GM19372 (cell line): ENCODE results near the gene CPEB1.

Source experiments
- ATAC-seq: cut with Tn5 transposase; IDR thresholded peaks from one replicate; pipeline ENCODE4 v1.9.1; 2021; ENCODE audit warnings: mild to moderate bottlenecking, low read depth, moderate library complexity; ENCODE audit not compliant: unreplicated experiment

CPEB1 gene

DNA sequence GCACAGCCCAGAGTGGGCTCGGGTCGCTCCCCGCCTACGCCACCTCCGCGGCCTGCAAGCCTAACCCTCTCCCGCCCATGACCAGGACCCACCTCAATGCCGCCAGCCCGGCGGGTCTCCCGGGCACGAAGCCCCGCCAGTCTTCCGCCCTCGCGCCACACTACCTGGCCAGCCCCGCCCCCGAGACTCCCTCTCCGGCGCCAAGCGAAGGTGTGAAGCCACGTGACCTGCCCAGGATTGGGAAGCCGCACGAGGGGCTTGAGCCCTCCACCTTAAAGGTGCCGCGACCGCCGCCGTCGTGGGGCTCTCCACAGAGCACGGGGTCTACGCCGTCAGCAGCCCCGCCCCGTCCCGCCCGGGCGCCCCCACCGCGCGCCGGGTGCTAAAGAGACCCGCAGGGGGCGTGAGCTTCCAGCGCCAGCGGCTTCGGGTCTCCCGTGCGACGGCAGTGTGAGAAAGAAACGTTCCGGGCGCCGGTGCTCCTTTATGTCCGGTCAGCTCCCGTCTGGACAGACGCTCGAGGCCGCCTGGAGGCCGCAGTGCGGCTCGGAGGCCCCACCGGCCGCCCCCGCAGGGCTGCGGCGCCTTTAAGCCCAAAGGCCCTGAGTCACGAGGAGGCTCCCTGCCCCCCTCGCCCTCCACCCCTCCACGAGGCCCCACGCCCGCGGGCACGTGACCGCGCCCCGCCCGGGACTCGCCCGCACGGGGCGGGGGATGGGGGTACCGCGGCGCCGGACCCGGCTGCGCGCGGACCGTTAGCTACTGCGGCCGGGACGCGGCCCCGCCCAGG is at the start of gene CPEB1:
Gene CPEB1 (minus strand): TSS at position 319 of the 790 bp plus-strand sequence. CDS start 18,904 bp downstream, outside the sequence.
- peak; percentile 53 for ATAC-seq

DNA sequence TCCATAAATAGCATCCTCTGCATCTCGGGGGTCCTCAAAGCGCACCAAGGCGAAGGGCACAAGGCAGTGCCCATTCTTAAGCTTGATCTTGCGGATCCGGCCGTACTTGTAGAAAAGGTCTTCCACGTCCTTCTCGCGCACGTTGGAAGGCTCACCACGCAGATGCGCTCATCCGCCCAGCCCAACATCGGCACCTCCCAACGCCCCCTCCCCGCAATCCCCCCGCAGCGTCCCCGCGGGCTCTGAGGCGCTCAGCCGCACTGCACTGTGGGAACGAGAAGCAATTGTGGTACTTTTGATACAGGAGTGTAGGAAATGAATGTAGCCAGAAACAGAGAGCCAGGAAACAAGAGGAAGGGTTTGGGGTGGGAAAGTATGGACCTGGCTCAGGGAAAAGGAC is 45.0 kb upstream of the CPEB1 start:
- ATAC-seq = no peak

DNA sequence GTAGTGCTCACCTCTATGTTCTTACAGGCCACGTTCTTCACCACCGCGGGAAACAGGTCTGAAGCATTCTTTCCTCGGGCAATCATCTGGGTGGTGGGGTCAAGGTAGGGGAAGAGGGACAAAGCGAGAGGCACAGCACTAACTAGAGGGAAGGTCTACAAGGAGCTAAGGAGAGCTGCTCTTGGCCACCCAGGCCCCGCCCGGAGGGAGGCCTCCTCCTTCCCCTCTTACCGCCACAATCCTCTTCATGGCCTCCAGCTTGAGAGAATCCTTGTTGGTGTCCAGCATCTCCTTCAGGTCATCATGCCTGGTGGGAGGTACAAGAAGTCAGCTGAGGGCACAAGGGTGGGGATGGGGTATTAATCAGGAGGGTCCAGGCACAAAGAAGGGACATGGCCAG is 42.0 kb upstream of the CPEB1 start:
- no peak for ATAC-seq

DNA sequence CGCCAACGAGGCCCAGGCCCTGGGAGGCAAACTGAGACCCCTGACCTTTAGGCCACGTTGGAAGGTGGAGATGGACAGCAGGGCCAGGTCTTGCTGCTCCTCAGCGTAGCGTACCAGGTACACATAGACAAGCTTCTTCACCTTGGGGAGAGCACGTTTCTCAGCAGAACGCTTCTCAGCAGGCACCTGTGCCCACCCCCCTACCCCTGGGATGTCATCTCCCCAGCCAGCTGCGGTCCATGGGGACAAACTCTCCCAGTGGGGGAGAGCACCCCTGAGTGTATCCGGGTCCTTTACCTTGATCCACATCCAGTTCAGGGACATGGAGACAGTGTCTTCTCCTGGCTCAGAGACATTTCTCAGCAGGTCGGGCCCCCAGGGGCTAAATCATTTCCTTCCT is 41.5 kb upstream of the CPEB1 start:
- no peak for ATAC-seq

DNA sequence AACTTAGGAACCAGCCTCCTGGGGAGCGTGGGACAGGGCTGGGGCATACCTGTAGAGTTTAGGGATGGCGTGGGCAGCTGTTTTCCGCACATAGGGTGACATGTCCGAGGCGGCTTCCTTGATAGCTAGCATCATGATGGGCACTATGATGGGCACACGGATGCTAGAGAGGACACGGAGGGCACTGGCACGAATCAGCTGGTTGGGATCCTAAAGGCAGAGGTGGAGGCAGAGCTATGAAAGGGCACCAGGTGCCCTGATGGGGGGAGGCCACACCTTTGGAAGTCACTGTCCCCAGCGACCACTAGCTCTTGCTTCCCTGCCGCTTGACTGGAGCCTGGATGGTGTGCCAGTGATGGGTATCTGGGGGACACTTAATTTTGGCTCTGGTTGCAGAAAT is 34.2 kb upstream of the CPEB1 start:
- no peak for ATAC-seq

DNA sequence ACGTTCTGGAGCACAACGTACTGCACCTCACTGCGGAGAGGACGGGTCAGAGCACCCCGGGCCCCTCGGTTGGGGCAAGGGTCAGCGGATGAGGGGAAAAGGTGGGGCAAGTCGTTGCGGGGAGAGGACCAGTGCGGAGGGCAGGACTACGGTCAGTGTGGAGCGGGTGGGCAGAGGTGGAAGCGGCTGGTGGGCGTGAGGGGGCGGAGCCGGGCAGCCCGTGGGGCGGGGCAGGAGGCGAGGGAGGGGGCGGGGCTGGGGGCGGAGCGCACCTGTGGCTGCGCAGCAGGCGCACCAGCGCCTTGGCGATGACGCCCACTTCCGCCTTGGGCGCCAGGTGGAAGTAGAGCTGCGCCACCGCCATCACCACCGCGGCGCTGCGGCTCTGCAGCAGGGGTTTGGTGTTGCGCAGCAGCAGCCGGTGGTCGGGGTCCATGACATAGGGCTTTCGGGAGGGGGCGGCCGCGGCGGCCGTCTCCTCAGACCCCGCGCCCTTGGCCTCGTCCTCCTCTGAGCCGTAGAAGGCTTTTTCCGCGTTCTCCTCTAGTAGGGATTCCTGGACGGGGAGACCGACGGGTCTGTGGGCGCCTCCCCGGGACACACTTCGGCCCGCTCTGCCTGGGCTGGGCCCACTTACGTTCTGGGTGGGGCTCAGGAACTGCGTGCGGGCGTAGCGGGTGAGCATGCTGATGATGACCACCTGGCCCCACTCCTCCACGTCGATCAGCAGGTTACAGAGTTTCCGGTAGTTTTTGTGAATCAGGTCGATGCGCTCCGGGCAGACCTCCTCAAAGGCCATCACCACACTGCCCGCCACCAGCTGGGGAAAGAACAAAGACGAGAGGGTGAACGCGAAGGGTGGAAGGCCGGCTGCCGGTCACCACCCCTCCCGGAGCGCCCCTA is 33.3 kb upstream of the CPEB1 start:
- ATAC-seq = peak; percentile 72

DNA sequence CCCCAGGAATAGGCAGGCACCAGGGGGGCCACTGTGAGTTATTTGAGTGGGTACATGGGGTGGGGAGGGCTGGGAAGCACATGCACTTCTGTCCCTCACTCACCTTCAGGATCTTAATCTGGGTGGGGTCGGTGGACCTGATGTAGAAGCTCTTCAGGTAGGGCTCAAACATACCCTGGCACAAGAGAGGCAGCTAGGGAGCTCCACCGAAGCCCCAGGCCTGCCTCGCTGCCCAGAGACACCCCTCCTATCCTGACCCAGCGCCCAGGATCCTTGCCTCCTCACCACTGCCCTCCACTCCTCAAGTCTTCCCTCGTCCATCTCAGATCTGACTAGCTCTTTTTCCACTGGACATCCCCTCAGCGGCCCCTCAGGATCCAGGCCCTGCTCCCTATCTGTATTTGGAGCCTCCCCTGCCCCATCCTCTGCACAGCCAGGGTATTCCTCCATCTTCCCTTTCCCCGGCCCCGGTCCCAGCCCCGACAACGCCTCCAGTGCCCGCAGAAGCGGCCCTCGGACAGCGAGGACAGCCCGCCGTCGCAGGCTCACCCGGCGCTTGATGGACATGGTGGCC is 32.5 kb upstream of the CPEB1 start:
- ATAC-seq = peak; percentile 21

DNA sequence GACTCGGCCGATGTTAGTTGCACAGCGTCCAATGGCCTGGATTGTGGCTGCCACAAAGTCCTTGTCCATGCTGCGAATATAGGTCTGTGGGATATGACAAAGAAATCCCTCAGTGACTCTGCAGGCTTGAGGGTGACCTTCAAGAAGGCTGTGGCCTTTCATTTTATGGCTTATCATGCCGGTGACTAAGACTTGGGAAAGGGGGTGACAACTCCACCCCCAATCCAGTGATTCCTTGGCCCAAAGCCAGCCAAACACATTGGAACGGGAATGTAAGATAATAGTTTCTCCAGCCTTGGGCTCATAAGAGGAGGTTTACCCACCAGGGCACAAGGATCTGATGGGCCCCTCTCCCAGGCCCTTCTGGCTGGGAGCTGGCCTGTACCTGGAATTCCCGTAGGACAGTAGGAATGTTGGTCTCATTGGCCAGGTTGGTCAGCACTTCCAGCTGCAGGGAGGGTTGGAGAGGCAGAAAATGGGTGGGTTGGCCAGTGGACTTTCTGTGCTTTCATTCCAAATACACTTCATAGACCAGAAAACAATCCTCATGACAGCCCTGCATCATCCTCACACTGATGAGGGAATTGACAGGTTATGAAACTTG is 30.7 kb upstream of the CPEB1 start:
- ATAC-seq = no peak

DNA sequence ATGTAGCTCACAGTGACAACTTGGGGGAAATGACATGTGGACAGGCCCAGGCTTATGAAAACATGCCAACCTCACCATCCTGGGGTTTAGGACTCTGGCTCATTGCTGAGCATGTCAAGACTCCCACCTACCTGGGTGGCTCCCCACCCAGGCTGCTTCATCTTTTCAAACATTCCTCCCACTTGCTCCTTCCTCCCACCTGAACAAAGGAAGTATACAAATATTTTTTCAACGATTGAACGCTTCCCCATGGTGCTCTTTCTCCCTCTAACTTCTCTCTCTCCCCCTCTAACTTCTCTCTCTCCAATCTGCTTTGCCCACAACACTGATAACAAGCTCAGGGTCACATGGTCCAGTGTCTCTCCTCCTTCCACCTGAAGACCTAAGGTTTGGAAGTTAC is 27.7 kb upstream of the CPEB1 start:
- no peak for ATAC-seq

DNA sequence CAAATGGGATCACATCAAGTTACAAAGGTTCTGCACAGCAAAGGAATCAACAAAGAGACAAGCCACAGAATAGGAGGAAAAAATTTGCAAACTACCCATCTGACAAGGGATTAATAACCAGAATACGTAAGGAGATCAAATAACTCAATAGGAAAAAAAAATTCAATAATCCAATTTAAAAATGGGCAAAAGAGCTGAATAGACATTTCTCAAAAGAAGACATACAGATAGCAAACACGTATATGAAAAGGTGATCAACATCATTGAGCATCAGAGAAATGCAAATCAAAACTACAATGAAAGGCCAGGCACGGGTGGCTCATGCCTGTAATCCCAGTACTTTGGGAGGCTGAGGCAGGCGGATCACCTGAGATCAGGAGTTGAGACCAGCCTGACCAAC is 23.5 kb upstream of the CPEB1 start:
- no peak for ATAC-seq

DNA sequence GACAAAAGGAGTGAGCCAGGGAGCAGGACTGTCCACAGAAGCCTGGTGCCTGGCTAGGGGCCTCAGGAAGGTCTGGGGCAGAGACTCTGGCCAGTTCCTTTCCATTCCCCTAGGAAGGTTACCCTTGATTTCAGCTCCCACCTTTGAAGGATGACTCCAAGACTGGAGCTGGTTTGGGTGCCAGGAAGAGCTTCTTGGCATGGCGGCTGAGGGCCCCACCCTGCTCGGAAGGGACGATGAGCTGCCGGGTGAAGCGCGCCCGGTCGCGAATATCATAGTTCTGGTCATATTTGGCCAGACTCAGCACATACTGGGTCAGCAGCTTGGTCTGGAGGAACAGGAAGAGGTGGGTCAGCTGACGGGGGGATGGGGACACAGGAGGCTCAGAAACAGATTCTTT is 19.4 kb upstream of the CPEB1 start:
- ATAC-seq = no peak

DNA sequence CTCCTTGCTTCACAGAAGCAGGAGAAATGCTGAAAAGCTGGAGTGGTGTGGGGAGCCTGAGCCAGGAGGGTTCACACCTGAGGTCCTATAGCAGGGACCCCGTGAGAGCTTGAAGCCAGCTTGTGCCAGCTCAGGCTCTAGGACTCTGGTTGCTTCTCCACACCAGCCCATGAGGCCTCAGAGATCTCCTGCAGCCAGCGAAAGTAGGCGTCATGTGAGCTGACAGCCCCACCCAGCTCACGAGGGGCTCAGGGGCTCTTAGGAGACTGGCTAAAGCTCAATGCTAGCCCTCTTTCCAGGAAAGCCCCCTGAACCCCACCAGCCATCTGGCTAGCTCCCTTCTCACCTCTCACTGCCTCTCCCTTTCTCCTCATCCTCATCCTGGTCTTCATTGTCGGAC is 16.9 kb upstream of the CPEB1 start:
- no peak for ATAC-seq

DNA sequence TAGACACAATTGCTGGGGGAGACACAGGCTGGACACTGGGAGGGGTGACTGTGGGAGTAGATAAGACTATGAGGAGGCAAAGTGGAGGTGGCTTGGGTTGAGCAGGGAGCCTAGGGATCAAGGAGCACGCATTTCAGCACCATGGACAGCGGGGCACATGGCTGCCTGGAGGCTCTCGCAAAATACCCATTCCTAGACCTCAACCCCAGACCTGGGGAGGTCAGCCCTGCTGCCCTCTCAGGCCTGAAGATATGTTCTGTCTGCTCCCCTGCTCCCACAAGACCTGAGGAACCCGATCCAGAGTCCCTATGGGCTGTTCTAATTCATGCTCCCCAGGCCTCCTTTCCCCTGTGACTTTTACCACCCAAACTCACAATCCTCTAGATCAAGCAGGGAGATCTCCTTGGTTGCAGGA is 16.0 kb upstream of the CPEB1 start:
- ATAC-seq = no peak

DNA sequence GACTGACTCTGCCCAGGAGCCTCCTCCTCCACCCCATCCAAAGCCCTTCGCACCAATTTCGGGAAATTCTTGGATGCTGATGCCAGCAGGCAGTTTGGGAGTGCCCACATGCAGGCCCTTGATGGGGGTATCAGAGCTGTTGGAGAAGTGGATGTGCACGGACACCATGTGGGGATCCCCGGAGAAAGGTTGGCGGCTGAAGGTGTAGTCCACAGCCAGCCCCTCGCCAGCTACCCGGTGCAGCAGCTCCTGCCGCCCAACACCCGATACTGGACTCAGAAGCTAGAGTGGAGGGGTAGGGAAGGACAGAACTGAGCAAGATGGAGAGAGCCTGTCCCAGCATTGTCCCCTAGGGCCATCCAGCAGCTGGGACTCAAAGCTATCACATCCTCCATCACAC is 15.5 kb upstream of the CPEB1 start:
- no peak for ATAC-seq

DNA sequence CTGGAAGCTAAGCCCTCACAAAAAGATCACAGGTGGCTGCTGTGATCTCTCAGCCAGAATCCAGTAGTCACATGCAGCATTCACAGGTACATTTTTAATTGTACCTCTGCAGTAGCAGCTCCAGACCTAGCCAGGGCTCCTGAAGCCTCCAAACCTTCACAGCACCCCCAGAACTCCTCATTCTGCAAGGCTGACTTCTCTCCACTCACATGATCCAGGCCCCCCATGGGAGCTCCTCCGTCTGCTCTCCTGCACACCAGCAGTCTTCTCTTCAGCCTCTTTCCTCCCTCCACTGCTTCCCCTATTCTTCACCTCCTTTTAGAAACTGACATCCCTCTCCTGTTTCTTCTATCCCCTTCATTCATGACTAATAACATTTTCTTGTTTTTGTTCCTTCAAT is 13.2 kb upstream of the CPEB1 start:
- ATAC-seq = no peak

DNA sequence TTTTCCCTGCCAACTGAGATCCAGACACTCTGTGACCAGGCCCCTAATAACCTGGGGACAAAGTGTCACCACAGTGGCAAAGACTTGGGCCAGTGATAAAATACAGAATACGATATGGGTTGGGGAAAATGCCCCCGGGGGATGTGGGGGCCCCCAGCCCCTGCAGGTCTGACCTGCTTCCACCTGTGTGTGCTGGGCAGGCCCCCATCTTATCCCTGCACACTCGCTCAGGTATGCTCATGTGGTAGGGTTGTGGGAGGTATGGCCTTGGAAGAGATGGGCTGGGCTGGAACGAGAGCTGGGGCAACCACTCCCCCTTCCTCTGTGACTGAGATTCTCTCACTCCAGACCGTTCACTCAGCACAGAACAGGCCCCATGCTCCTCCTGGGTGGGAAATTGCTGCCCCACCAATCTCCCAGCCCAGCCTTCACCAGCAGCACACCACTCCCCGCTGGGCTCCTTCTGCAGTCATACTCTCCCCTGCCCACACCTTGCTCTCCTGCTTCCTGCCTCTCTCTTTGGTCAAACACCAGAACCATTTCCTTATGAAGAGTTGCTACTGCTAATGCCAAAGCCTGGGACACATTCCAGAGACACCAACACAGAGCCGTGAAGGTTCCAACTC is 9.6 kb upstream of the CPEB1 start:
- ATAC-seq = no peak

DNA sequence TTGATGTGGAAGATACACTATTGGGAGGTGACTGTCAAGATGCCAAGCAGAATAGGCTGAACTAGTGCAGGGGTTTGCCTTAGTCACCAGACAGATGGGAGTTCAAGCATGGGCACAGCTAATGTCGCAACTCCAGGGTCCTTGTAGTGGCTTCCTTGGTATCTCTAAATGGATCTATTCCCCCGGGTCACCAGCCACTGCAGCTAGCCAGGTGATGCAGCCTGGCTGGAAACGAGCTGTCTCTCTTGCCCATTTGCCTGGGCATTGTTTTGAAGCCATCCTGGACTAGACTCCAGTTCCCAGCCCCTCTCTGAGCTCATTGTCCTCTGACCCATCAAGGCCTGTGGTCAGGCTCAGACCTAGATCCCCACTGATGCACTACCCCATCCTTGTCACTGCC is 8.4 kb upstream of the CPEB1 start:
- no peak for ATAC-seq

DNA sequence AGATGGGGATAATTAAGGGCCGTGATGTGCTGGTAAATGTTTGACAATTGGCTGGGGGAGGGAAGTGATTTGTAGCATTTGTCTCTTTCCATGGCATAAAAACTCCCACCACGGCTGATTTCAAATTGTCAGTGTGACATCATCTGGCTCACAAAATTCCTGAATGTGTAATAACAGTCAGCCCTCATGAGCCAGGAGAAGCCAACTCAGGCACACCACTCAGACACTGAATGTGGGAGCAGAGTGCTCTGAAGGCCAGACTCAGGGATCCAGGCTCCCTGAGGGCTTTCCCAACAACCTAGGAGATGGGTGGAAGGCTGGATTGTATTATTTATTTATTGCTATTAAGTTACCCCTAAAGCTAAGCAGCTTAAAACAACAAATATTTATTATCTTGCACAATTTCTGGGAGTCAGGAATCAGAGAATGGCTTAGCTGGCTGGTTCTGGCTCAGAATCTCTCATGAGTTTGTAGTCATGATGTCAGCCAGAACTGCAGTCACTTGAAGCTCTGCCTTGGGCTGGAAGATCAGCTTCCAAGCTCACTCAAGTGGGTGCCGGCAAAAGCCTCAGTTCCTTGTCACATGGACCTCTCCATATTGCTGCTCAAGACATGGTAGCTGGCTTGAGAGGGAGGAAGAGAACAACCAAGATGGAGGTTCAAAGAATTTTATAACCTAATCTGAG is 6.5 kb upstream of the CPEB1 start:
- ATAC-seq = no peak

DNA sequence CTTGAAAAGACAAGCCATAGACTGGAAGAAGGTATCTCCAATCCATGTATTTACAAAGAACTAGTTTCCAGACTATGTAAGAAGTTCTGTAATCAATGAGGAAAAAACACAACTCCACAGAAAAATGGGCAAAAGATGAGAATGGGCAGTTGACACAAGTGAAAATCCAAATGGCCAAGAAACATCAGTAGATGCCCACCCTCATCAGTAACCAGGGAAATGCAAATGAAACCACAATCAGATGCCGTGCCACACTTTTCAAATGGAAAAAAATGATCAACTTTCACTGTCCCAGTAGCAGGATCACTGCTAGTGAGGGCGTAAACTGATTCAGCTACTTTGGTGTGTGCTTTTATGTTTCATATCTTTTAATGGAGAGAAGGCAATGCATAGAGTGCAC is 4.5 kb upstream of the CPEB1 start:
- no peak for ATAC-seq
